HEK293 (cell line): ENCODE results near the gene BBIP1.
A peak's percentile ranks its signal among the peaks of the same experiment; 100 is the strongest.

Experiments used
- CTCF ChIA-PET: fragments of 350-600 bp; formaldehyde crosslinking; extraction: SDS; loops from one replicate; lab custom pipeline; 2021; ENCODE audit warnings: antibody characterized with exemption; lab: Yijun Ruan, JAX
- POLR2A ChIA-PET: fragments of 300-600 bp; formaldehyde crosslinking; extraction: SDS; loops from one replicate; lab custom pipeline; 2020; ENCODE audit warnings: antibody characterized with exemption, inconsistent platforms; lab: Yijun Ruan, JAX
- H3K27ac ChIP-seq: fragments of 200-500 bp; sonication (Bioruptor generic); 2 replicates; pipeline ENCODE4 v1.5.1; 2014; ENCODE audit warnings: low read depth, low read length, control low read depth, inconsistent platforms; ENCODE audit errors: extremely low read depth
- H3K36me3 ChIP-seq, 2 experiments: fragments of 200-500 bp in 1 of 2; sonication (Bioruptor generic) in 1 of 2; 1 replicate in 1 of 2; 2 replicates in 1 of 2; pipeline ENCODE4 v1.5.1; 2014 to 2017; ENCODE audit warnings: inconsistent platforms in 2 of 2, low read length in 2 of 2; ENCODE audit not compliant: control insufficient read depth in 2 of 2, insufficient read depth in 1 of 2
- H3K4me1 ChIP-seq: fragments of 200-500 bp; sonication (Bioruptor generic); 2 replicates; pipeline ENCODE4 v1.5.1; 2014; ENCODE audit warnings: mild to moderate bottlenecking, low read length, inconsistent platforms; ENCODE audit not compliant: control insufficient read depth, insufficient read depth
- H3K4me3 ChIP-seq: 2 replicates; pipeline ENCODE4 v1.5.1; 2011; ENCODE audit warnings: low read depth, mild to moderate bottlenecking, control low read depth, low read length, moderate library complexity
- H3K9me3 ChIP-seq: fragments of 200-500 bp; sonication (Bioruptor generic); 2 replicates; pipeline ENCODE4 v1.5.1; 2014; ENCODE audit warnings: low read depth, low read length, inconsistent platforms; ENCODE audit not compliant: control insufficient read depth, insufficient read depth
- BCL11B ChIP-seq: fragments of 450-650 bp; formaldehyde crosslinking; IDR thresholded peaks from 2 replicates; pipeline ENCODE4 v1.5.1; 2016; ENCODE audit warnings: low read depth, missing biosample characterization, missing genetic modification characterization
- EGR2 ChIP-seq: fragments of 450-650 bp; formaldehyde crosslinking; IDR thresholded peaks from 2 replicates; pipeline ENCODE4 v1.5.1; 2016; ENCODE audit warnings: low read depth, missing biosample characterization, missing genetic modification characterization
- IKZF3 ChIP-seq: fragments of 450-650 bp; IDR thresholded peaks from 2 replicates; pipeline ENCODE4 v1.5.0; 2018; ENCODE audit warnings: missing biosample characterization, mild to moderate bottlenecking, missing genetic modification characterization, moderate library complexity
- ZFP3 ChIP-seq: fragments of 450-650 bp; formaldehyde crosslinking; IDR thresholded peaks from 2 replicates; pipeline ENCODE4 v1.5.1; 2016; ENCODE audit warnings: low read depth, missing biosample characterization, missing genetic modification characterization
- ZIC2 ChIP-seq: fragments of 450-650 bp; formaldehyde crosslinking; IDR thresholded peaks from 2 replicates; pipeline ENCODE4 v1.5.1; 2016; ENCODE audit warnings: missing biosample characterization, missing genetic modification characterization
- ZNF112 ChIP-seq: fragments of 450-650 bp; formaldehyde crosslinking; IDR thresholded peaks from 2 replicates; pipeline ENCODE4 v1.5.0; 2017; ENCODE audit warnings: missing biosample characterization, missing genetic modification characterization
- ZNF132 ChIP-seq: fragments of 450-650 bp; formaldehyde crosslinking; IDR thresholded peaks from 2 replicates; pipeline ENCODE4 v1.5.1; 2017; ENCODE audit warnings: missing biosample characterization, missing genetic modification characterization, borderline replicate concordance
- ZNF140 ChIP-seq: fragments of 450-650 bp; formaldehyde crosslinking; IDR thresholded peaks from 2 replicates; pipeline ENCODE4 v1.5.1; 2016; ENCODE audit warnings: missing biosample characterization, missing genetic modification characterization
- ZNF266 ChIP-seq: fragments of 450-650 bp; formaldehyde crosslinking; IDR thresholded peaks from 2 replicates; pipeline ENCODE4 v1.5.1; 2016; ENCODE audit warnings: missing biosample characterization, missing genetic modification characterization, low read depth
- ZNF660 ChIP-seq: fragments of 450-650 bp; IDR thresholded peaks from 2 replicates; pipeline ENCODE4 v1.5.1; 2018; ENCODE audit warnings: missing biosample characterization, mild to moderate bottlenecking, missing genetic modification characterization
- TF ChIP-seq, protein P1 (sequence below): fragments of 450-650 bp; formaldehyde crosslinking; IDR thresholded peaks from 2 replicates; pipeline ENCODE4 v1.5.1; 2017; ENCODE audit warnings: missing biosample characterization, missing genetic modification characterization
- TF ChIP-seq, protein P2 (sequence below): fragments of 450-650 bp; formaldehyde crosslinking; IDR thresholded peaks from 2 replicates; pipeline ENCODE4; 2016; ENCODE audit warnings: missing biosample characterization, missing genetic modification characterization
- TF ChIP-seq, protein P3 (sequence below): fragments of 450-650 bp; formaldehyde crosslinking; IDR thresholded peaks from 2 replicates; pipeline ENCODE4 v1.5.1; 2016; ENCODE audit warnings: missing biosample characterization, missing genetic modification characterization

Gene BBIP1

DNA sequence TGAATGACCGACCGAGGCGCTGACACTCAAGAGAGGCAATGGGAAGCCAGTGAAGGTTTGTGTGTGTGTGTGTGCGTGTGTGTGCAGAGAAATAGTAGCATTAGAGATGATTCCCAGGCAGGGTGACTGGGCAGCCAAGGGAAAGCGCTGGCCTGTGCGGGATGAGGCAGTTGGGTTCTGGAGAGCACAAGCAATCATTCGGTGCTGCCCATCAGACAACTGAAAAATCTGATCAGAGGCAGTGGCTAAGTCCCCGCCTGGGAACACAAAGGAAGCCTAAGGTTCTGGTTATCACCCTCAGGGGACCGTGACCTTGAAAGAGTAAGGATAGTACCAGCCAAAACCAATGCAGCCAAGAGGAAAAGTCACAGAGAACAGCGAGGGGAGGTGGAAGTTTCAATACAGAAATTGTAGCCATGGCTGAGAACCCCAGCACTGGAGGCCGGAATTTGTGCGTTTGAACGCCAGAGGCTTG, 48.1 kb downstream of the BBIP1 start:
- Histone ChIP-seq H3K27ac (peak overlapping the region; percentile 84; the same call in 1 of the 2 replicates), H3K4me3 (no peak overlapping the region), H3K36me3 (peaks cover under 1 to 3% of the 10 kb centered on the region in 2 experiments; a peak in 2 of 3 replicates), H3K9me3 (no peaks in the 10 kb centered on the region), H3K4me1 (peaks cover 17% of the 10 kb centered on the region)
- TF ChIP-seq ZIC2 (tag by site-specific recombination), result no peak
- TF ChIP-seq, protein P1, sequence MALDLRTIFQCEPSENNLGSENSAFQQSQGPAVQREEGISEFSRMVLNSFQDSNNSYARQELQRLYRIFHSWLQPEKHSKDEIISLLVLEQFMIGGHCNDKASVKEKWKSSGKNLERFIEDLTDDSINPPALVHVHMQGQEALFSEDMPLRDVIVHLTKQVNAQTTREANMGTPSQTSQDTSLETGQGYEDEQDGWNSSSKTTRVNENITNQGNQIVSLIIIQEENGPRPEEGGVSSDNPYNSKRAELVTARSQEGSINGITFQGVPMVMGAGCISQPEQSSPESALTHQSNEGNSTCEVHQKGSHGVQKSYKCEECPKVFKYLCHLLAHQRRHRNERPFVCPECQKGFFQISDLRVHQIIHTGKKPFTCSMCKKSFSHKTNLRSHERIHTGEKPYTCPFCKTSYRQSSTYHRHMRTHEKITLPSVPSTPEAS (tag by site-specific recombination), result peak; percentile 76
- ChIA-PET CTCF (interaction anchor here (0.7 kb wide), 1 partner anchor 33 kb away, joined by 3 read pairs; no protein-coding TSS in a partner anchor), POLR2A (interaction anchor here (1.2 to 1.3 kb wide), 5 partner anchors 13 to 68 kb away, joined by 3 to 26 read pairs (median 12); partner anchors contain the start of genes BBIP1 and SHOC2)

DNA sequence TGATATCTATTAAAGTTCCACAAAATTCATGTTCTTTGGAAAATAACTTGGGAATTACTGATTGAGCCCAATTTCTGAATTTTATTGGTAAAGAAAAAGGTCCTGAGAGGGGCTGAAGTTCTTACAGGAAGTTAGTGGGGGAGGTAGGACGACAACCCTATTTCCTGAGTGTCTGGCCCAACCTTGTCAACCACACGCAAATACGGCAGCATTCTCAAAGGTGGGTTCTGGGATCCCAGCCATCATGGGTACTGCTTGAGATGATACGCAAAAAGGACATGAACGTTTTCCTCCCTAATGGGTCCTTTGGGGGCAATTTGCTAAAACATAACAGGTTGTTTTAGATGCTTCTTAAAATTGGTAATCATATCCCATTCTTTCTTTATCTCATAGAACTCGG, 50.0 kb downstream of the BBIP1 start:
- Histone ChIP-seq H3K27ac (no peak overlapping the region), H3K4me3 (no peak overlapping the region), H3K9me3 (no peaks in the 10 kb centered on the region), H3K4me1 (peaks cover 23% of the 10 kb centered on the region), H3K36me3 (no peaks in the 10 kb centered on the region)
- ChIA-PET POLR2A (no interaction called here), CTCF (interaction anchor here (1.1 kb wide), 1 partner anchor 25 kb away, joined by 4 read pairs; no protein-coding TSS in a partner anchor)
- TF ChIP-seq ZNF112 (tag by site-specific recombination) (no peak), ZFP3 (tag by site-specific recombination) (no peak), ZNF660 (tag by site-specific recombination) (no peak), ZNF132 (tag by site-specific recombination) (no peak), EGR2 (tag by site-specific recombination) (no peak)
- TF ChIP-seq, protein P2, sequence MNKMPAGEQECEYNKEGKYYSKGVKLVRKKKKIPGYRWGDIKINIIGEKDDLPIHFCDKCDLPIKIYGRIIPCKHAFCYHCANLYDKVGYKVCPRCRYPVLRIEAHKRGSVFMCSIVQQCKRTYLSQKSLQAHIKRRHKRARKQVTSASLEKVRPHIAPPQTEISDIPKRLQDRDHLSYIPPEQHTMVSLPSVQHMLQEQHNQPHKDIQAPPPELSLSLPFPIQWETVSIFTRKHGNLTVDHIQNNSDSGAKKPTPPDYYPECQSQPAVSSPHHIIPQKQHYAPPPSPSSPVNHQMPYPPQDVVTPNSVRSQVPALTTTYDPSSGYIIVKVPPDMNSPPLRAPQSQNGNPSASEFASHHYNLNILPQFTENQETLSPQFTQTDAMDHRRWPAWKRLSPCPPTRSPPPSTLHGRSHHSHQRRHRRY (tag by site-specific recombination), result no peak
- TF ChIP-seq, protein P3, sequence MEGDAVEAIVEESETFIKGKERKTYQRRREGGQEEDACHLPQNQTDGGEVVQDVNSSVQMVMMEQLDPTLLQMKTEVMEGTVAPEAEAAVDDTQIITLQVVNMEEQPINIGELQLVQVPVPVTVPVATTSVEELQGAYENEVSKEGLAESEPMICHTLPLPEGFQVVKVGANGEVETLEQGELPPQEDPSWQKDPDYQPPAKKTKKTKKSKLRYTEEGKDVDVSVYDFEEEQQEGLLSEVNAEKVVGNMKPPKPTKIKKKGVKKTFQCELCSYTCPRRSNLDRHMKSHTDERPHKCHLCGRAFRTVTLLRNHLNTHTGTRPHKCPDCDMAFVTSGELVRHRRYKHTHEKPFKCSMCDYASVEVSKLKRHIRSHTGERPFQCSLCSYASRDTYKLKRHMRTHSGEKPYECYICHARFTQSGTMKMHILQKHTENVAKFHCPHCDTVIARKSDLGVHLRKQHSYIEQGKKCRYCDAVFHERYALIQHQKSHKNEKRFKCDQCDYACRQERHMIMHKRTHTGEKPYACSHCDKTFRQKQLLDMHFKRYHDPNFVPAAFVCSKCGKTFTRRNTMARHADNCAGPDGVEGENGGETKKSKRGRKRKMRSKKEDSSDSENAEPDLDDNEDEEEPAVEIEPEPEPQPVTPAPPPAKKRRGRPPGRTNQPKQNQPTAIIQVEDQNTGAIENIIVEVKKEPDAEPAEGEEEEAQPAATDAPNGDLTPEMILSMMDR (tag by site-specific recombination), result no peak

DNA sequence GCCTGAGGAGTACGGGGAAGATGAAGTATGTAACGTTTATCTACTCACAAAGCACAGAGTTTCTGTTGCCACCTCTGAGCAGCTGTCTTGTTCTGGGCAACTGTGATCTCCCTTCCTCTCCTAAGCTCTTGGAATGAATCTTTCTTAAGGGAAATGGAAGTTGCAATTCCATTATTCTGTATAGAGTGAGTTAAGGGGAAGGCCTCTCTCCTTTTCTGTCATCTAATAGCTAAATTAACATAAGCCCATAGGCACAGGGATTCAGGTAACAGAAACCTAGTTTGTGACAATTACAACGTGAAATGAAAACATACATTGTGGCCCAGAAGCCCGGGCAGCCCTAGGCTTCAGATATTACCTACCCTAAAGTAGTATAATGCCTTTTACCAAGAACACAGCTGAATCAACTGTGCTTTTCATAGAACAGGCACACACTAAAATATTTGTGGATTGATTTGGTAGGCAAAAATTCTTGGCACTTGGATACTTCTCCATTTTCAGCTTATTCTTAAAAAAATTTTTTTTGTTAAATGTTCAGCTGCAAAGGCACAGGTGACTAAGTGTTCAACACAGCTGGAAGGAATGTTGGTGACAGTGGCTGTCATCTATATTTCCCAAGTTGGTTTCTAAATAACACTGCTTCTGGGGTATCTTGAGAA, 51.0 kb downstream of the BBIP1 start:
- H3K4me3 ChIP-seq, result no peak overlapping the region
- H3K9me3 ChIP-seq, result no peaks in the 10 kb centered on the region
- H3K27ac ChIP-seq, result no peak overlapping the region; the same call in 1 of the 2 replicates
- H3K36me3 ChIP-seq, result no peaks in the 10 kb centered on the region
- POLR2A ChIA-PET, result interaction anchor here (1.1 kb wide), 1 partner anchor 65 kb away, joined by 3 read pairs; no protein-coding TSS in a partner anchor
- H3K4me1 ChIP-seq, result peaks cover 23% of the 10 kb centered on the region
- CTCF ChIA-PET, result interaction anchor here (0.7 to 1.1 kb wide), 2 partner anchors 26 to 88 kb away, joined by 3 to 4 read pairs; no protein-coding TSS in a partner anchor
- TF ChIP-seq BCL11B (tag by site-specific recombination), result no peak
- no peak for TF ChIP-seq ZNF266 (tag by site-specific recombination)
- TF ChIP-seq IKZF3, result no peak
- TF ChIP-seq ZNF140 (tag by site-specific recombination), result no peak
